ENCODE results near the gene ZNF532. TPM values are rescaled to one million over a fixed set of nuclear protein-coding genes. Genes with fewer than 3 reads are reported as not detected.

The ZNF532 gene
- total RNA-seq, 1 experiment from 2014 or later = 49.8 TPM

GRCh38 chr18:58988600-58988999 lies 123.9 kb downstream of the ZNF532 start:
- in situ Hi-C loops (cut with HindIII; ENCODE audit: low pct_unique_long_range_greater_than_20kb, low sequenced_read_pairs) (no loop called here), intact Hi-C loops (cut with micrococcal nuclease; ENCODE audit: unreplicated experiment) (no loop called here)
- Histone ChIP-seq H3K36me3 (ENCODE audit: control insufficient read depth, insufficient read depth, low read length) (no peaks in the 10 kb centered on the region), H3K4me3 (ENCODE audit: low read depth in 2 of 2, low read length in 2 of 2) (no peak overlapping the region), H3K27ac (ENCODE audit: low read length) (no peak overlapping the region), H3K27me3 (ENCODE audit: control insufficient read depth, insufficient read depth, low read length) (no peaks in the 10 kb centered on the region), H3K4me1 (ENCODE audit: control insufficient read depth, insufficient read depth, low read length) (no peaks in the 10 kb centered on the region), H3K9me3 (ENCODE audit: control insufficient read depth, insufficient read depth, low read depth, low read length) (no peaks in the 10 kb centered on the region)
- no TSS peak for BruUV-seq (replicated peaks)
- POLR2A ChIA-PET = no interaction called here
- CTCF ChIA-PET = no interaction called here
- TF ChIP-seq CTCF (IDR thresholded peaks at IDR 0.05) (no peak), TCF7L2 (IDR thresholded peaks at IDR 0.05; ENCODE audit: low read depth, low read length) (no peak), SIN3A (IDR thresholded peaks at IDR 0.05; ENCODE audit: borderline replicate concordance, insufficient read depth, low read depth, low read length) (no peak), REST (IDR thresholded peaks at IDR 0.05; ENCODE audit: insufficient read depth in 1 of 2, low read depth in 2 of 2, low read length in 1 of 2) (no peak), POLR2AphosphoS5 (IDR thresholded peaks at IDR 0.05; ENCODE audit: low read depth, low read length) (no peak)
- DNase-seq (ENCODE audit: low read depth, low spot score) = no peak
- no peak for ATAC-seq

GRCh38 chr18:58989184-58989759 lies 124.6 kb downstream of the ZNF532 start:
- H3K27ac ChIP-seq (ENCODE audit: low read length) = peak overlapping the region; percentile 12; the same call in 1 of the 2 replicates
- intact Hi-C loops (cut with micrococcal nuclease; ENCODE audit: unreplicated experiment) (no loop called here), in situ Hi-C loops (cut with HindIII; ENCODE audit: low pct_unique_long_range_greater_than_20kb, low sequenced_read_pairs) (no loop called here)
- ChIA-PET CTCF (no interaction called here), POLR2A (no interaction called here)
- ATAC-seq (no peak), DNase-seq (ENCODE audit: low read depth, low spot score) (no peak)
- H3K36me3 ChIP-seq (ENCODE audit: control insufficient read depth, insufficient read depth, low read length) = no peaks in the 10 kb centered on the region
- no peak for TF ChIP-seq TCF7L2 (IDR thresholded peaks at IDR 0.05; ENCODE audit: low read depth, low read length)
- no peak for TF ChIP-seq REST (IDR thresholded peaks at IDR 0.05; ENCODE audit: insufficient read depth in 1 of 2, low read depth in 2 of 2, low read length in 1 of 2)
- TF ChIP-seq CTCF (IDR thresholded peaks at IDR 0.05) = no peak
- TF ChIP-seq POLR2AphosphoS5 (IDR thresholded peaks at IDR 0.05; ENCODE audit: low read depth, low read length) = no peak
- no peak for TF ChIP-seq SIN3A (IDR thresholded peaks at IDR 0.05; ENCODE audit: borderline replicate concordance, insufficient read depth, low read depth, low read length)
- no peaks in the 10 kb centered on the region for H3K9me3 ChIP-seq (ENCODE audit: control insufficient read depth, insufficient read depth, low read depth, low read length)
- H3K27me3 ChIP-seq (ENCODE audit: control insufficient read depth, insufficient read depth, low read length) = no peaks in the 10 kb centered on the region
- BruUV-seq (replicated peaks) = no TSS peak
- H3K4me3 ChIP-seq (ENCODE audit: low read depth in 2 of 2, low read length in 2 of 2) = no peak overlapping the region
- no peaks in the 10 kb centered on the region for H3K4me1 ChIP-seq (ENCODE audit: control insufficient read depth, insufficient read depth, low read length)
